Testis (tissue), 3 donors: ENCODE data around the gene SPEM2. TPM values are rescaled to one million over a fixed set of nuclear protein-coding genes. Genes with fewer than 3 reads are reported as not detected.
A peak's percentile ranks its signal among the peaks of the same experiment; 100 is the strongest.

Experiments
- DNase-seq: peaks from one replicate; pipeline ENCODE4 v3.0.0-alpha.2; 2019
- H3K27ac ChIP-seq, 2 donors: fragments of 200-600 bp; sonication (generic); one replicate each; pipeline ENCODE4 v1.5.1; 2019
- H3K27me3 ChIP-seq: fragments of 200-600 bp; sonication (generic); one replicate; pipeline ENCODE4 v1.5.1; 2019
- H3K36me3 ChIP-seq: fragments of 200-600 bp; sonication (generic); one replicate; pipeline ENCODE4 v1.5.1; 2017; ENCODE audit warnings: low read depth; ENCODE audit errors: missing control alignments
- H3K4me1 ChIP-seq: fragments of 200-600 bp; sonication (generic); one replicate; pipeline ENCODE4 v1.5.1; 2019
- H3K4me3 ChIP-seq, 2 donors: fragments of 200-600 bp; sonication (generic); one replicate each; pipeline ENCODE4 v1.5.1; 2017 to 2019
- H3K9me3 ChIP-seq: fragments of 200-600 bp; sonication (generic); one replicate; pipeline ENCODE4 v1.5.1; 2017
- CTCF ChIP-seq, 3 experiments: fragments of 450-650 bp in 2 of 3; fragments of 200-600 bp in 1 of 3; sonication (generic) in 1 of 3; IDR thresholded peaks; one replicate each; pipeline ENCODE4 v1.5.1; 2016 to 2019; ENCODE audit warnings: antibody characterized with exemption in 3 of 3, mild to moderate bottlenecking in 2 of 3, moderate library complexity in 1 of 3
- POLR2A ChIP-seq: fragments of 450-650 bp; IDR thresholded peaks from one replicate; pipeline ENCODE4 v1.6.1; 2017; ENCODE audit warnings: antibody characterized with exemption, mild to moderate bottlenecking, moderate library complexity
- WGBS, 2 donors: methylation state at CpG; one replicate each; pipeline ENCODE4 v1.1.5; 2018; 5-methylcytosine and 5-hydroxymethylcytosine counted together
- intact Hi-C: fragments of 100-400 bp; cut with DNase I; formaldehyde crosslinking; loops from one replicate; pipeline ENCODE4 v1.15.1; 2023; ENCODE audit warnings: low total_unique reads
- polyA plus RNA-seq: library from polyadenylated mRNA; stranded (reverse); fragments of 350-450 nt; fragmentation: Illumina TruSeq; extraction: RNeasy Lipid Tissue Mini Kit (QIAGEN cat#74804); gene quantifications from one replicate; pipeline ENCODE4 v1.2.3, GENCODE V29; 2014; ENCODE audit warnings: low read depth, low replicate concordance; ENCODE audit not compliant: insufficient read depth
- total RNA-seq, 2 donors: library from RNA; depleted of rRNA; stranded (reverse); fragments of >200 nt; gene quantifications; one replicate each; pipeline ENCODE4 v1.2.3, GENCODE V29; 2016

Gene SPEM2
- total and polyA plus RNA-seq, 3 donors from 2014 or later = 41.4 to 202 (median 111) TPM

GRCh38 chr17:7382901-7383300 is 42.5 kb upstream of the SPEM2 start:
- H3K4me3 ChIP-seq = no peak overlapping the region
- TF ChIP-seq POLR2A = no peak
- TF ChIP-seq CTCF (IDR thresholded peaks at IDR 0.05) = no peak
- WGBS, 2 donors = 77 to 91% methylated on average over 10 of the region's 10 CpGs

GRCh38 chr17:7383371-7383741 is 42.1 kb upstream of the SPEM2 start:
- DNase-seq = no peak
- intact Hi-C loops = no loop called here
- 66 to 80% methylated on average over 1 to 11 of the region's 11 CpGs for WGBS, 2 donors

More at GRCh38 chr17:7382901-7383300, 42.5 kb upstream of the SPEM2 start:
- H3K4me1 ChIP-seq = peaks cover 28% of the 10 kb centered on the region
- H3K27me3 ChIP-seq = no peaks in the 10 kb centered on the region
- no peak for DNase-seq
- no peak overlapping the region for H3K27ac ChIP-seq
- no peaks in the 10 kb centered on the region for H3K36me3 ChIP-seq
- no peaks in the 10 kb centered on the region for H3K9me3 ChIP-seq
- intact Hi-C loops = no loop called here

GRCh38 chr17:7383742-7384488 is 41.5 kb upstream of the SPEM2 start:
- H3K9me3 ChIP-seq = no peaks in the 10 kb centered on the region
- H3K27ac ChIP-seq = no peak overlapping the region
- H3K4me1 ChIP-seq = peaks cover 28% of the 10 kb centered on the region
- intact Hi-C loops = no loop called here
- no peaks in the 10 kb centered on the region for H3K36me3 ChIP-seq
- WGBS, 2 donors = 7 to 15% methylated on average over 4 to 65 of the region's 65 CpGs
- TF ChIP-seq CTCF (IDR thresholded peaks at IDR 0.05) (no peak), POLR2A (no peak)
- peak overlapping the region; percentile 6 to 30 for H3K4me3 ChIP-seq
- H3K27me3 ChIP-seq = no peaks in the 10 kb centered on the region
- peak; percentile 43 for DNase-seq

More at GRCh38 chr17:7383371-7383741, 42.1 kb upstream of the SPEM2 start:
- TF ChIP-seq CTCF (IDR thresholded peaks at IDR 0.05) = no peak
- TF ChIP-seq POLR2A = no peak
- no peaks in the 10 kb centered on the region for H3K36me3 ChIP-seq
- no peak overlapping the region for H3K27ac ChIP-seq
- no peaks in the 10 kb centered on the region for H3K27me3 ChIP-seq
- H3K4me1 ChIP-seq = peaks cover 28% of the 10 kb centered on the region
- peak overlapping the region in 1 of 2 donors; percentile 30 for H3K4me3 ChIP-seq
- H3K9me3 ChIP-seq = no peaks in the 10 kb centered on the region

- intact Hi-C loops = no loop called here
- H3K27me3 ChIP-seq = no peaks in the 10 kb centered on the region
- no peak for DNase-seq
- WGBS, 2 donors = 48 to 52% methylated on average over 5 to 23 of the region's 23 CpGs
- no peak for TF ChIP-seq CTCF (IDR thresholded peaks at IDR 0.05)
- TF ChIP-seq POLR2A = no peak
- no peak overlapping the region for H3K27ac ChIP-seq
- no peaks in the 10 kb centered on the region for H3K36me3 ChIP-seq
- H3K9me3 ChIP-seq = no peaks in the 10 kb centered on the region
- peak overlapping the region; percentile 6 to 30 for H3K4me3 ChIP-seq
- peaks cover 28% of the 10 kb centered on the region for H3K4me1 ChIP-seq
These were observed 40.8 kb upstream of the SPEM2 start for GRCh38 chr17:7384489-7385081.
